Spleen (tissue), 7 donors: Measurements from ENCODE around the gene FIGNL1.

Experiments
- POLR2A ChIP-seq, 3 donors: fragments of 450-650 bp; IDR thresholded peaks; one replicate each; pipeline ENCODE4 v1.5.1; 2017; ENCODE audit warnings: antibody characterized with exemption in 3 of 3, mild to moderate bottlenecking in 1 of 3
- POLR2AphosphoS5 ChIP-seq, 3 donors: sonication (generic); formaldehyde crosslinking; IDR thresholded peaks; one replicate each; pipeline ENCODE4 v1.5.1; 2017; ENCODE audit warnings: antibody characterized with exemption in 3 of 3
- TF ChIP-seq, protein P1 (sequence below), 11 experiments: fragments of 200-600 bp in 7 of 11; fragments of 450-650 bp in 4 of 11; sonication (generic) in 4 of 11; IDR thresholded peaks in 8 of 11; conservative IDR thresholded peaks in 3 of 11; 1 replicate in 7 of 11; 2 replicates in 4 of 11; pipeline versions ENCODE4 v1.4.0 to v1.8.0; 2016 to 2021; ENCODE audit warnings: antibody characterized with exemption in 11 of 11, inconsistent platforms in 4 of 11, mild to moderate bottlenecking in 1 of 11
- donor health status: DM: no; HTN: no; CAD: no; lungs with moderate emphysema.
- donor health status: DM: no; HTN: no; CAD: no.
- donor health status: DM: no; HTN: no; CAD: no.

- no peak for TF ChIP-seq POLR2AphosphoS5 (IDR thresholded peaks at IDR 0.05)
- TF ChIP-seq, protein P1, sequence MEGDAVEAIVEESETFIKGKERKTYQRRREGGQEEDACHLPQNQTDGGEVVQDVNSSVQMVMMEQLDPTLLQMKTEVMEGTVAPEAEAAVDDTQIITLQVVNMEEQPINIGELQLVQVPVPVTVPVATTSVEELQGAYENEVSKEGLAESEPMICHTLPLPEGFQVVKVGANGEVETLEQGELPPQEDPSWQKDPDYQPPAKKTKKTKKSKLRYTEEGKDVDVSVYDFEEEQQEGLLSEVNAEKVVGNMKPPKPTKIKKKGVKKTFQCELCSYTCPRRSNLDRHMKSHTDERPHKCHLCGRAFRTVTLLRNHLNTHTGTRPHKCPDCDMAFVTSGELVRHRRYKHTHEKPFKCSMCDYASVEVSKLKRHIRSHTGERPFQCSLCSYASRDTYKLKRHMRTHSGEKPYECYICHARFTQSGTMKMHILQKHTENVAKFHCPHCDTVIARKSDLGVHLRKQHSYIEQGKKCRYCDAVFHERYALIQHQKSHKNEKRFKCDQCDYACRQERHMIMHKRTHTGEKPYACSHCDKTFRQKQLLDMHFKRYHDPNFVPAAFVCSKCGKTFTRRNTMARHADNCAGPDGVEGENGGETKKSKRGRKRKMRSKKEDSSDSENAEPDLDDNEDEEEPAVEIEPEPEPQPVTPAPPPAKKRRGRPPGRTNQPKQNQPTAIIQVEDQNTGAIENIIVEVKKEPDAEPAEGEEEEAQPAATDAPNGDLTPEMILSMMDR (IDR thresholded peaks at IDR 0.05 in 8 of 11, conservative IDR thresholded peaks at IDR 0.05 in 3 of 11): no peak
- no peak for TF ChIP-seq POLR2A (IDR thresholded peaks at IDR 0.05)
Observed at GRCh38 chr7:50418526-50419290, 31.4 kb downstream of the FIGNL1 start.
